PFSK-1 (cell line): Measurements from ENCODE around the gene CBLN3.

Experiments
- FOXP2 ChIP-seq: optimal IDR thresholded peaks from 2 replicates; pipeline ENCODE3; 2011; ENCODE audit warnings: borderline replicate concordance, control low read depth, inconsistent platforms; ENCODE audit not compliant: insufficient read depth; ENCODE audit errors: extremely low read length, extremely low read depth
- POLR2AphosphoS5 ChIP-seq: IDR thresholded peaks from 2 replicates; pipeline ENCODE4 v1.6.1; 2012; ENCODE audit warnings: low read depth, mild to moderate bottlenecking, control low read depth, low read length, moderate library complexity
- SIN3A ChIP-seq: IDR thresholded peaks from 2 replicates; pipeline ENCODE4 v1.6.1; 2012; ENCODE audit warnings: mild to moderate bottlenecking, low read length, moderate library complexity, borderline replicate concordance; ENCODE audit not compliant: insufficient read depth
- TAF1 ChIP-seq: IDR thresholded peaks from 2 replicates; pipeline ENCODE4 v1.6.1; 2012; ENCODE audit warnings: low read length, control low read depth, borderline replicate concordance; ENCODE audit not compliant: insufficient read depth
- TF ChIP-seq, protein P1 (sequence below), 2 experiments: IDR thresholded peaks; 2 replicates each; pipeline versions ENCODE4 v1.6.1 to v1.8.0; 2011 to 2012; ENCODE audit warnings: low read depth in 2 of 2, low read length in 2 of 2, control low read depth in 1 of 2, inconsistent platforms in 1 of 2, mild to moderate bottlenecking in 1 of 2, moderate library complexity in 1 of 2; ENCODE audit not compliant: insufficient read depth in 1 of 2

The CBLN3 gene

DNA sequence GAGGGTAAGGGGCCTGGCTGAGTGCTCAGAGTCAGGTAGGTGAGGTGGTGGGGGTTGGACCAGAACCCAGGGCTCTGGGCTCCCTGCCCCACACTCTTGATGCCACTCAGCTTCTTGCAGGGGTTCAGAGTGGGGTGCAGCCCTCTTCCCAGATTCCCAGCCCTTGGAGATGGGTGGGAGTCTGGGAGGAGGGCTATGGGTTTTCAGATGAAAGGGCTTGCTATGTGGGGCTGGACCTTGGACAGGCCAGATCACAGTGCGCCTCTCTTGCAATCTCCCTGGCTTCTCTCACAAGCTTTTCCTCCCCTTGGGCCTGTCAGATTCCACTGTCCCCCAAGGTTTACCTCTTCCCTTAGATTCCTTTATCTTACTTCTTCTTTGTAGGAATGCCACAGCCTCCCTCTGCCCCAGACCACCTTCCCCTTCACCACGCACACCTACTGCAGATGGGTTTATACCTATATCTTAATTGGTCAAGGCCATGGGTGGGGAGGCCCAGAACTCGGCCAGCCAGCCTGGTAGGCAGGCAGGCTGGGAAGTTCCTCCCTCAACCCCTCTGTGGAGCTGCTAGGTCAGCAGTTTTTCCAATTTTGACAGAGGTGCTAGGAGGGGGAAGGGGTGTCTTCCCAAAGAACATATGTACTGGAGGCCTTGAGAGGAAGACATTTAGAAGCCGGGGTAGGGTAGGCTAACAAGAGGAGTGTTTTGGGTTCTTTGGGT, 29.3 kb downstream of the CBLN3 start:
- TF ChIP-seq SIN3A (no peak), FOXP2 (no peak), POLR2AphosphoS5 (no peak), TAF1 (no peak)
- TF ChIP-seq, protein P1, sequence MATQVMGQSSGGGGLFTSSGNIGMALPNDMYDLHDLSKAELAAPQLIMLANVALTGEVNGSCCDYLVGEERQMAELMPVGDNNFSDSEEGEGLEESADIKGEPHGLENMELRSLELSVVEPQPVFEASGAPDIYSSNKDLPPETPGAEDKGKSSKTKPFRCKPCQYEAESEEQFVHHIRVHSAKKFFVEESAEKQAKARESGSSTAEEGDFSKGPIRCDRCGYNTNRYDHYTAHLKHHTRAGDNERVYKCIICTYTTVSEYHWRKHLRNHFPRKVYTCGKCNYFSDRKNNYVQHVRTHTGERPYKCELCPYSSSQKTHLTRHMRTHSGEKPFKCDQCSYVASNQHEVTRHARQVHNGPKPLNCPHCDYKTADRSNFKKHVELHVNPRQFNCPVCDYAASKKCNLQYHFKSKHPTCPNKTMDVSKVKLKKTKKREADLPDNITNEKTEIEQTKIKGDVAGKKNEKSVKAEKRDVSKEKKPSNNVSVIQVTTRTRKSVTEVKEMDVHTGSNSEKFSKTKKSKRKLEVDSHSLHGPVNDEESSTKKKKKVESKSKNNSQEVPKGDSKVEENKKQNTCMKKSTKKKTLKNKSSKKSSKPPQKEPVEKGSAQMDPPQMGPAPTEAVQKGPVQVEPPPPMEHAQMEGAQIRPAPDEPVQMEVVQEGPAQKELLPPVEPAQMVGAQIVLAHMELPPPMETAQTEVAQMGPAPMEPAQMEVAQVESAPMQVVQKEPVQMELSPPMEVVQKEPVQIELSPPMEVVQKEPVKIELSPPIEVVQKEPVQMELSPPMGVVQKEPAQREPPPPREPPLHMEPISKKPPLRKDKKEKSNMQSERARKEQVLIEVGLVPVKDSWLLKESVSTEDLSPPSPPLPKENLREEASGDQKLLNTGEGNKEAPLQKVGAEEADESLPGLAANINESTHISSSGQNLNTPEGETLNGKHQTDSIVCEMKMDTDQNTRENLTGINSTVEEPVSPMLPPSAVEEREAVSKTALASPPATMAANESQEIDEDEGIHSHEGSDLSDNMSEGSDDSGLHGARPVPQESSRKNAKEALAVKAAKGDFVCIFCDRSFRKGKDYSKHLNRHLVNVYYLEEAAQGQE (IDR thresholded peaks at IDR 0.05; ENCODE audit: insufficient read depth in 1 of 2, low read depth in 2 of 2, low read length in 2 of 2): no peak

DNA sequence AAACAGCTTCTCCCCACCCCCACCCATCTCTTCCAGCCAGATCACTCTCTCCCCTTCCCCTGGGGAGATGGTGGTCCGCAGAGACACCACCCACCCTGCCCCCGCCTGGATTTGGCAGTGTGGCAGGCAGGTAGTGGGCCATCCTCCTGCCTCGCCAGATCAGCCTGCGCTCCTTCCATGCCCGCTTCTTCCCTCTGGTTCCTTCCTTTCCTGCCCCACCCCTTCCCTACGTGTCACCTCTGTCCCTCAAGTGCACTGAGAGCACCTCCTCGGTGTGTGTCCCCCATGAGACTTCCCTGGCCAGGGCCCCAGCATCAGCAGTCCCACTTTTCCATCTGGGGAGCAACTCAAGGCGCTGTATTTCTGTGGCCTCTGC, 30.0 kb downstream of the CBLN3 start:
- TF ChIP-seq, protein P1 (IDR thresholded peaks at IDR 0.05; ENCODE audit: insufficient read depth in 1 of 2, low read depth in 2 of 2, low read length in 2 of 2): no peak
- TF ChIP-seq SIN3A (no peak), POLR2AphosphoS5 (no peak), FOXP2 (no peak), TAF1 (no peak)

DNA sequence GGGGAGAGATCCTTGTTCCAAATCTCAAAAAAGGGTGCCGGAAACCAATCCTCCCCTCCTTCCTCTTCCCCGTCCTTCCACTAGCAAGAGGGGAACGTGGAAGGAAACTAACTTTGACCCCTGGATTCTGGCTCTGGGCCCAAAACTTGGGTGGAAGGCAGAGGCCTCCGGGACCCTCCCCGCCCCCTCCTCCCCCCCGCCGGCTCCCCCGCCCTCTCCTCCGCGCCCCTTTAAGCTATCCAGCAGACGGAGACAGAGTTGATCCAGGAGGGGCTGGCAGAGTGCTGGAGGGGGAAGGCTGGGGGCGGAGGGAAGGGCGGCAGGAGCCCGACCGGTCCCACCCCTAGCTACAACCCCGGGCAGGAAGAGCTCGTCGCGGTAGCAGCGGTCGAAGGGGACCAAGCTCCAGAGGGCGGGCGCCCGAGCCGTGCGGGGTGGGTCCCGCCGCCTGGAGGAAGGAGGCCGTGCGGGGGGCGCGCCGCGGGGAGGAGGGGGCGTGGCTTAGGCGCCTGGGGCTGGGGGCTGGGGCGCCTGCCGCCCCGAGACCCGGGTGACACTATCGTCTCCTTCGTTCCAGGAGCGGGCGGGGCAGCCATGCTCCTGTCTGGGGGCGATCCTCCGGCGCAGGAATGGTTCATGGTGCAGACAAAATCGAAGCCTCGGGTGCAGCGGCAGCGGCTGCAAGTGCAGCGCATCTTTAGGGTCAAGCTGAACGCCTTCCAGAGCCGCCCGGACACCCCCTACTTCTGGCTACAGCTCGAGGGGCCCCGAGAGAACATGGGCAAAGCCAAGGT, 30.6 kb downstream of the CBLN3 start, which contains the start of gene NYNRIN:
Gene NYNRIN (plus strand): TSS at position 351 of the 794 bp plus-strand sequence. CDS start 244 bp downstream, at position 595.
- TF ChIP-seq FOXP2 (no peak), POLR2AphosphoS5 (no peak)

DNA sequence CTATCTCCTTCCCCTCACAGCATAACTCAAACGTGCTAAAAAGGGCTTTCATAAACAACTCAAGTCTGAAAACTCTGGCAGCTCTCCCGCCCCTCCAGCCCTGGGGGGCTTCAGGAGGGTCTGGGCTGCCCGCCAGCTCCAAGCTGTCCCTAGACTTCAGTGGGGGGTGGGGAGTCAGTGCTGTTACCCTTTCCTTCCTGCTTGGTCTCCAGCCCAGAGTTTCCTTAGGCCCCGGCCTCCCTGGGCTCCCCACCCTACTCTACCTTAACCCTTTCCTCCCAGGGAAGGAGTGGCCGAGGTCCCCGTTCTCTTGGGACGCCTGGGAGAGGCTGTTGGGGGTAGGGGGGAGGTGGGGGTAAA, 31.2 kb downstream of the CBLN3 start:
- TF ChIP-seq FOXP2 (no peak), POLR2AphosphoS5 (no peak), TAF1 (no peak), SIN3A (no peak)
- TF ChIP-seq, protein P1 (IDR thresholded peaks at IDR 0.05; ENCODE audit: insufficient read depth in 1 of 2, low read depth in 2 of 2, low read length in 2 of 2): no peak

DNA sequence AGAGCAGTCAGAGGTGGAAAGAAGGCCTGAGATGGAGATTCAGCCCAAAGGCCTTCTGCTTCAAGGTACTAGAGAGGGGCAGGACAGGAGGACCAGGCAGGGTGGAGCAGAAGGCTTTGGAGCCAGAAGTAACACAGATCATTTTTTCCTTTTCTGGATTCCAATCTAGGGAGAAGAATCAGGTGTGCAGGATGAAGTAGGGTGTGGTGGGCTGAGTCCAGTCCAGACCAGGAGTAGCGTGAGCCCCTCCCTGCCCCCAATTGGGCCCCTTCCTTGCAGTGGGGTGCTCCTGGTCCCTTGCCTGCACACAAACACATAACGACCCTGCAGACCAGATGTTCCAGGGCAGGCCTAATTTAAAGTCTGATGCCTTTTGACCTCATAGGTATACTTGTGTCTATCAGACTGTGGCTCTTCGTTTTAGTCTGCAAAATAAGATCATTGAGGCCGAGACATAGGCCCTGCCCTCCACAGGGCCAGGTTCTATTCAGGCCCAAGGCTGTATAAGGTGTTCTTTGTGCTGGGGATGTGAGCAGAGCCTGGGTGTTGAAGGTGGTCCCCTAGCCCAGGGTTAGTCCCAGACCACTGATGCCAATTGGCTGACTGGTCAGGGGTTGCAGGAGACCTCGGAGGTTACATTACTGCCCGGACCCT, 31.7 kb downstream of the CBLN3 start:
- TF ChIP-seq TAF1: no peak
- TF ChIP-seq FOXP2: no peak
- no peak for TF ChIP-seq SIN3A
- TF ChIP-seq POLR2AphosphoS5: no peak
- TF ChIP-seq, protein P1 (IDR thresholded peaks at IDR 0.05; ENCODE audit: insufficient read depth in 1 of 2, low read depth in 2 of 2, low read length in 2 of 2): no peak
